Activated CD4-positive, alpha-beta memory T cell treated with anti-CD3 and anti-CD28 coated beads for 36 hours (primary cell): ENCODE results near the gene PPP1R13B. TPM values are rescaled to one million over a fixed set of nuclear protein-coding genes. Genes with fewer than 3 reads are reported as not detected.

Experiments
- CTCF ChIA-PET: fragments of 350-600 bp; sonication (Branson Sonifier 250); formaldehyde crosslinking; loops from one replicate; lab custom pipeline; 2021; ENCODE audit warnings: antibody characterized with exemption, inconsistent platforms; lab: Charles Lee
- POLR2A ChIA-PET: fragments of 350-600 bp; sonication (Branson Sonifier 250); formaldehyde crosslinking; loops from one replicate; lab custom pipeline; 2021; ENCODE audit warnings: antibody characterized with exemption; lab: Charles Lee
- DNase-seq: peaks from one replicate; pipeline ENCODE4 v3.0.0-alpha.2; 2020
- H3K27ac Mint-ChIP-seq: one replicate; pipeline ENCODE4 v1.8.0; 2021; ENCODE audit warnings: mixed read lengths
- H3K27me3 Mint-ChIP-seq: one replicate; pipeline ENCODE4 v1.8.0; 2021; ENCODE audit warnings: mixed read lengths
- H3K36me3 Mint-ChIP-seq: one replicate; pipeline ENCODE4 v1.8.0; 2021; ENCODE audit warnings: mixed read lengths
- H3K4me1 Mint-ChIP-seq: one replicate; pipeline ENCODE4 v1.8.0; 2021; ENCODE audit warnings: low read depth, mixed read lengths
- H3K4me3 Mint-ChIP-seq: one replicate; pipeline ENCODE4 v1.8.0; 2021; ENCODE audit warnings: mild to moderate bottlenecking, mixed read lengths
- H3K9me3 Mint-ChIP-seq: one replicate; pipeline ENCODE4 v1.8.0; 2021; ENCODE audit warnings: mixed read lengths
- intact Hi-C: fragments of 100-400 bp; cut with micrococcal nuclease; formaldehyde crosslinking; loops from one replicate; pipeline ENCODE4 v1.15.1; 2023
- total RNA-seq, 2 experiments: library from RNA; stranded (reverse); gene quantifications; one replicate each; pipeline ENCODE4 v1.2.3, GENCODE V29; 2021

PPP1R13B gene
- total RNA-seq, 2 experiments from 2014 or later = 13.5 to 14.8 TPM

DNA sequence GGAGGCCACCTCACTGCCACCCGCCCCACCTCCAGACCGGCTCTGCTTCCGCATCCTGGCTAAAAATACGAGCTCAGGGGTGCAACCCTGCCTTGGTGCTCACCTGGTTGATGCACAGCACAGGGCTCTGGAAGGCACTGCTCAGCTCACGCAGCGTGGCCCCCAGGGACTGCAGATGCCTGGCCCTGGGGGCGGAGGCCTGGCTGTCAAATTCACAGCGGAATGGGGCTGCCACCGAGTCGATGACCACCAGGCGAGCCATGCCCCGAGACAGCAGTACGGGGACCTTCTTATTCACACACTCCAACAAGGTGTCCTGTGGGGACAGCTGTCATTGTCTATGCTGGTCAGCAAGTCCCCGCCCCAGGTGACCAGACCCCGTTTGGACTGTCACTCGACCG, 148.1 kb downstream of the PPP1R13B start:
- Mint-ChIP-seq H3K27ac (peak overlapping the region; percentile 9), H3K36me3 (peaks cover 21% of the 10 kb centered on the region), H3K4me1 (peaks cover 6% of the 10 kb centered on the region), H3K4me3 (no peak overlapping the region), H3K9me3 (no peaks in the 10 kb centered on the region), H3K27me3 (no peaks in the 10 kb centered on the region)
- POLR2A ChIA-PET = interaction anchor here (0.8 to 1.2 kb wide), 2 partner anchors 14 to 34 kb away, joined by 3 read pairs; no protein-coding TSS in a partner anchor
- intact Hi-C loops = no loop called here
- DNase-seq = no peak
- CTCF ChIA-PET = no interaction called here

DNA sequence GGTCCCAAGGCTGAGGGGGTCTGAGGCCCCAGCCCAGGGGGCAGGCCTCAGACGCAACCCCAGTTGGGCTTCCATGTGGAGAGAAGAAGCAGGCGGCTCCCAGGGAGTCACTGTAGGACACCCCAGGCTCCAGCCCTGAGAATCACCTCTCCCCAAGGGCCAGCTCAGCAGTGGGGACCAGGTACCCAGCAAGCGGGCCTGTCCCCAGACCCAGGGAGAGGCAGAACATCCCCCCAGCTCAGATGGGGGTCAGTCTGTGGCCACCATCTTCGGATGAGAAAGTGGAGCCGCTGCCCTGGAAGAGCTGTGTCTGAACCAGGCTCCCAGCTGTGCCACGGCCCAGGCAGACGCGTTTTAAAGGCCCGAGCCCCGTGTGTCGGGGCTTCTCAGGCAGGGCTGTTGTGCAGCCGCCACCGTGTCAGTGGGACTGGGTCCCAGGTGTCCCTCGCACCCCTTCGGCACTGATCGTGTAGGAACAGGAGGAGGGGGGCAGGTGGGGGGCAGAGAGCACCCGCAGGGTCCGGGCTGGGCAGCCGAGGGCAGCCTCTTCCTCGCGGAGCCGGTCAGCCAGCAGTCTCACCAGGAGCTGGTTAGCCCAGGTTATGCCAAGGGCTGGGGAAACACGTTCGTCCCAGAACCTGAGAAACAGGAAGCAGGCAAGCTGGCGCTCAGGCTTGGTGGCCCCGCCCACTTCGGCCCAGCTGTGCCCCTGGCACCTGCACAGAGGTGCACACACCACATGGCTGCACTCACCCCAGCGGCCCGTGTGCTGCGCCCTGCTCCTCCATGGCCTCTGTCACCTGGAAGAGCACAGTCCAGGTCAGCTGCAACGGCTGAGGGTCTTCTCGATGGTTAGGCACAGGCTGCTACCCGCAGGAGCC, 148.8 kb downstream of the PPP1R13B start:
- intact Hi-C loops = no loop called here
- H3K9me3 Mint-ChIP-seq = no peaks in the 10 kb centered on the region
- H3K27ac Mint-ChIP-seq = peak overlapping the region; percentile 8
- no peaks in the 10 kb centered on the region for H3K27me3 Mint-ChIP-seq
- ChIA-PET CTCF (no interaction called here), POLR2A (interaction anchor here (0.8 to 1.2 kb wide), 2 partner anchors 15 to 34 kb away, joined by 3 read pairs; no protein-coding TSS in a partner anchor)
- peaks cover 5% of the 10 kb centered on the region for H3K4me1 Mint-ChIP-seq
- DNase-seq = no peak
- H3K4me3 Mint-ChIP-seq = no peak overlapping the region
- peaks cover 22% of the 10 kb centered on the region for H3K36me3 Mint-ChIP-seq

DNA sequence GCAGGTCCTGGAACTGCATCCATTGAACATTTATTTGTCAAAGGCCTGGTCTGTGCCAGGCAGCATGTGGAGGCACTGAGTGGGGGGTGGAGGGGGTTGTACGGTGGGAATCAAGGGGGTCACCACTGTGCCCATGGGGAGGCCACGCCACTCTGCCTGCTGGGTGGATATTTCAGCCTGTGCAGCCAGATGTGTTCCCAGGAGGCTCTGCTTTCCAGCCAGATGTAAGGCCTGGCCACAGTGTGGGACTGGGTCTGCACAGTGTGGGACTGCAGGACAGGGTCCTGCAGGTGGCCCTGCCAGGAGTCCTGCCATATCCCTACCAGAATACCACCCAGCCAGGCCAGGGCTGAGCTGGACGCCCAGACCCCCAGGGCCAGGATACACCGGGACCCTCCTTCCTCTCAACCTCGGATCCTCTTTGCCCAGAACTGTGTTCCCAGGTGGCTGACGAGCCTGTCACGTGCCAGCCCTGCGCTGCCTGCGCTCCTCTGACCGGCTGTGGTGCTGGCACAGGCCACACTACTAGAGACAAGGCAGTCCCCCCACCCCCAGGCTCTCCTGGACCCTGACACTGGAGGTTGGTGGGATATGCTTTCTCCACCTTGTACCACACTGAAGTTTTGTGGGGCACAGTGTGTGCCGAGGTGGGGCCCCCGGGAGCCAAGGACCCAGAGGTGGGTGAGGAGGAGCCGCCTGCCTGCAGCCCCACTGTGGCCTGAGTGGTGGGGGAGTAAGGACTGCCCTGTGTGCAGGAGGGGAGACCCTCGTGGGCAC, 149.6 kb downstream of the PPP1R13B start:
- CTCF ChIA-PET = no interaction called here
- peaks cover 5% of the 10 kb centered on the region for H3K4me1 Mint-ChIP-seq
- POLR2A ChIA-PET = interaction anchor here (1.2 kb wide), 1 partner anchor 16 kb away, joined by 3 read pairs; no protein-coding TSS in a partner anchor
- peaks cover 18% of the 10 kb centered on the region for H3K36me3 Mint-ChIP-seq
- no peaks in the 10 kb centered on the region for H3K27me3 Mint-ChIP-seq
- peak overlapping the region; percentile 40 for H3K27ac Mint-ChIP-seq
- no peaks in the 10 kb centered on the region for H3K9me3 Mint-ChIP-seq
- no peak for DNase-seq
- intact Hi-C loops = no loop called here
- H3K4me3 Mint-ChIP-seq = no peak overlapping the region

DNA sequence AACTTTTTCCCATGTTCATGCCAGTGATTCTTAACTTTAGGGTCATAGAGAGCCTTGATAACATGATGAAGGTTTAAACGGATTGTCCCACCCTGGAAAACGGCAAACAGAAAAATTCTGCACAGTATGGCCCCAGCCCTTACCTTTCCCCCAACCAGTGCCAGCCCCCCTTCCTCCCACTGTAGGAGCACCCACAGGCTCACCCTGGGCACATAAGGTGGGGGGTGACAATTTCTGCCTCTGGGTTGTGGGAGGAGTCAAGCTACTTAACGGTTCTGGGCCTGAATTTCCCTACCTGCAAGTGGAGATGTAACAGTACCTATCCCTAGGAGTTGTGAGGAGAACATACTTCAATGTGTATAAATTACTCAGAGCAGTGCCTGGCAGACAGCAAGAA, 150.2 kb downstream of the PPP1R13B start:
- CTCF ChIA-PET = no interaction called here
- H3K27ac Mint-ChIP-seq = peak overlapping the region; percentile 40

DNA sequence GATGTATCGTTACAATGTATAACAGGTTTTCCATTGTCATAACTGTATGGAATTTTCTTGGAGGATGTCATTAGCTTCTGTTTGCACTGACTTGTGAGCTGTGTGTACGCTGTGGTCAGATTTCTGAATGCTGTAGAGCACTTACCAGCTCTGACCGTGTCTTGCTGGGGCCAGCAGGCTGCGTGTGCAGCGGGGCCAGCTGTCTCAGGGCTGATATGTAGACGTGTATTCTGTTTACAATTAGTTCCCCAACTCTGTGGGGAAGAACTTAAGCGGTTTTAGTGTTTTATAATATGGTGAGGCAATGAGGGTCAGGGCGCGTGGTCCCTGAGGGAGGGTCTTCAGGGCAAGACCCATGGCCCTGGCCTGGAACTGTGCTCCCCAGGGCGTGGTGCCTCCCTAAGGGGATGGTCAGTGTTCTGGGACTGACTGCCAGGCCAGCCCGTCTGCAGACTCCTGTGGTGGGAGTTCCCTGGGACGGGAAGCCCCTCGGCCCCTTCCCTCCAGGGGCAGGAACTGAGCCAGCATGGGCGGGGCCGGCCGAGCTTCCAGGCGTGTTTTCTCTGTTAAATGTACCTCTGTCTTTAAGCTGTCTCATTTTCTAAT, 150.8 kb downstream of the PPP1R13B start:
- H3K27me3 Mint-ChIP-seq = no peaks in the 10 kb centered on the region
- H3K4me1 Mint-ChIP-seq = peaks cover 5% of the 10 kb centered on the region
- H3K36me3 Mint-ChIP-seq = peaks cover 12% of the 10 kb centered on the region
- no peak for DNase-seq
- H3K27ac Mint-ChIP-seq = no peak overlapping the region
- H3K9me3 Mint-ChIP-seq = no peaks in the 10 kb centered on the region
- ChIA-PET POLR2A (no interaction called here), CTCF (interaction anchor here (0.9 kb wide), 1 partner anchor 26 kb away, joined by 3 read pairs; no protein-coding TSS in a partner anchor)
- intact Hi-C loops = no loop called here
- H3K4me3 Mint-ChIP-seq = no peak overlapping the region

More for the DNA sequence above, 150.2 kb downstream of the PPP1R13B start:
- H3K4me1 Mint-ChIP-seq = peaks cover 5% of the 10 kb centered on the region
- H3K36me3 Mint-ChIP-seq = peaks cover 16% of the 10 kb centered on the region
- H3K4me3 Mint-ChIP-seq = no peak overlapping the region
- POLR2A ChIA-PET = no interaction called here
- intact Hi-C loops = no loop called here
- H3K27me3 Mint-ChIP-seq = no peaks in the 10 kb centered on the region
- H3K9me3 Mint-ChIP-seq = no peaks in the 10 kb centered on the region
- DNase-seq = no peak

DNA sequence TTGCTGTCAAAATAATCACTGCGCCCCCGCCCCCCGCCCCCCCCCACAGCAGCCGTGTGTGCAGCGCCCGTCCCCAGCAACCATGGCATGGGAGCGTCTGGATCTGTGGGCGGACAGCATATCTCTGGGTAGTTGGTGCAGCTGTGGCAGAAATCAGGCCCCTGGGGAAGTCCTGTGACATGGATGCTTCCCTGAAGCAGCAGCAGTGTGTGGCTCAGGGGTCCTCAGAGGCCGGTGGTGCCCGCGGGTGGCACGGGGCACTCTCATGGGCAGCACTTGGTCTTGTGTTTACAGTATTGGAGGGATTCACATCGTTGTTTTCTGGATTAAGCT, 151.3 kb downstream of the PPP1R13B start:
- DNase-seq = no peak
- ChIA-PET POLR2A (no interaction called here), CTCF (interaction anchor here (0.9 kb wide), 1 partner anchor 26 kb away, joined by 3 read pairs; no protein-coding TSS in a partner anchor)
- Mint-ChIP-seq H3K4me3 (no peak overlapping the region), H3K4me1 (peaks cover 5% of the 10 kb centered on the region), H3K9me3 (no peaks in the 10 kb centered on the region), H3K27ac (no peak overlapping the region), H3K27me3 (no peaks in the 10 kb centered on the region), H3K36me3 (peaks cover 12% of the 10 kb centered on the region)
- intact Hi-C loops = no loop called here

DNA sequence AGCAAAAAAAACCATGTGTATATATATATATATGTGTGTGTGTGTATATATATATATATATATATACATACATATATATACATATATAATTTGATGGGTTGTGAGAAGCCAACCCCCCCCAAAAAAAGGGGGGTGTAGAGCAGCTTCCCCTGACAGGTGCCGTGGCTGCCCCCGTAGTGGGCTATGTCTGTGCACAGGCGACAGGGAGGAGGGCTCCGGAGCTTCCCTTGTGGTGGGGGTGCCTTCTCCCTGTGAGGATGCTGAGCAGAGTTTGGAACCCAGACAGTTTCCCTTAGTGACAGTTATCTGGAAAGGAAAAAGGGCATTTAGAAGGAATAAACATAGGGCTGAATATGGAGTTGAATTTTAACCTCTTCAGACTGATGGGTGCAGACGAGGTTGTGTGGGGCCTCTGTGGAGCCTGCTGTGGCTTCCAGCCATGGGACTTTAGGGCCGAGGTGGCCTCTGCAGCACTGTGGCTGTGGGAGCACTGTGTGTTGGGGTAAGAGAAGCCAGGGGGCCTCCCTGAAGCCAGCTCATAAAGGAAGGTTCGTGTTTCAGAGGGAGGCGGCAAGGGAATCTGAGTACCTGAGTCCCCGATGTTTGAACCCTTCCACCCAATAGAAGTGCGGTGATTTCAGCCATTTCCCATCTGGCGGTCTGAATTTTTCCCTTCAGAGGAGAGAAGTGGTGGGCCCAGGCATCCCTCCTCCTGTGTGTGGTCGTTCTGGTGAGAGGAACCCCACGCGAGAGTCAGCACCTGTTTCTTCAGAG, 151.9 kb downstream of the PPP1R13B start:
- no peak for DNase-seq
- POLR2A ChIA-PET = no interaction called here
- intact Hi-C loops = no loop called here
- Mint-ChIP-seq H3K36me3 (peaks cover 12% of the 10 kb centered on the region), H3K4me1 (peaks cover 5% of the 10 kb centered on the region), H3K9me3 (no peaks in the 10 kb centered on the region), H3K4me3 (no peak overlapping the region), H3K27me3 (no peaks in the 10 kb centered on the region), H3K27ac (no peak overlapping the region)
- CTCF ChIA-PET = interaction anchor here (0.9 kb wide), 1 partner anchor 27 kb away, joined by 3 read pairs; no protein-coding TSS in a partner anchor

DNA sequence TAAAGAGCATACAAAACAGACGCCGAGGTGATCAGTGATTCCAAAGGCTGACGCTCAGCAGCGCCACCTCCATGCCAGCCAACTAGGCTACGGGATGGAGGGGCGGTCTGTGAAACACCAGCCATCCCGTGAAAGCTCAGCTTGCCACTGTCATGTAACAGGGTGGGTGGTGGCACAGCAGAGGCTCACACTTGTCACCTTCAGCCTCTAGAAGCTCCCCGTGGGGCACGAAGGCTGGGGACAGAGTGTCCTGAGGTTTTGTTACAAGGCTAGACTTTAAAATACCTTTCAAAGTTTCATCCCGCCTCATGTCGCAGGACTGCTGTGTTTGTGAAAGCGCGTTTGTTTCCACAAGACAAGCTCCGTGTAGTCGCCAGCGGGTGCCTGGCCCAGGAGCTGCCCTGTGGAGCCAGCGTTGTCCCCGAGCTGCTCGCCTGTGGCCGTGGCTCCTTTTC, 152.8 kb downstream of the PPP1R13B start:
- peaks cover 12% of the 10 kb centered on the region for H3K36me3 Mint-ChIP-seq
- ChIA-PET POLR2A (no interaction called here), CTCF (no interaction called here)

DNA sequence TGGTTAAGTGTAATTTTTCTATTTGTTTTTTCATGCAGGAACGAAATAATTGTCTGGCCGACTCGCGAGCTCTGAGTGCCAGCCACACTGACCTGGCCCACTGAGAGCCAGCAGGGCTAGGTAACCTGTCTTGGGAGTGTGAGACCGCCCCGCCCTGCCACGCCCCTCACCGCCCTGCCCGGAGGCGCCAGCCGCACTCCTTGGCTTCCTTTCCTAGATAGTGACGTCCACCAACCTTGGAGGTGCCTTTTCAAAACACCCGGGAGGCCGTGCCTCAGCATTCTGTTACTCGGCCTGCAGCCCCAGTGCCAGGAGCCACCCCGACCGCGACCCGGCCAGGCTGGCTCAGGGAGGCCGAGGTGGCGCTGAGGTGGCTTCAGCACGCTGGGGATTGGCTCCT, 153.9 kb downstream of the PPP1R13B start:
- ChIA-PET CTCF (no interaction called here), POLR2A (no interaction called here)
- Mint-ChIP-seq H3K36me3 (peaks cover 12% of the 10 kb centered on the region), H3K9me3 (no peaks in the 10 kb centered on the region), H3K4me1 (peaks cover 5% of the 10 kb centered on the region), H3K4me3 (no peak overlapping the region), H3K27me3 (no peaks in the 10 kb centered on the region), H3K27ac (no peak overlapping the region)
- intact Hi-C loops = no loop called here
- DNase-seq = no peak

More for the DNA sequence above, 152.8 kb downstream of the PPP1R13B start:
- no peak for DNase-seq
- Mint-ChIP-seq H3K27ac (no peak overlapping the region), H3K27me3 (no peaks in the 10 kb centered on the region), H3K4me3 (no peak overlapping the region), H3K4me1 (peaks cover 5% of the 10 kb centered on the region), H3K9me3 (no peaks in the 10 kb centered on the region)
- intact Hi-C loops = no loop called here

DNA sequence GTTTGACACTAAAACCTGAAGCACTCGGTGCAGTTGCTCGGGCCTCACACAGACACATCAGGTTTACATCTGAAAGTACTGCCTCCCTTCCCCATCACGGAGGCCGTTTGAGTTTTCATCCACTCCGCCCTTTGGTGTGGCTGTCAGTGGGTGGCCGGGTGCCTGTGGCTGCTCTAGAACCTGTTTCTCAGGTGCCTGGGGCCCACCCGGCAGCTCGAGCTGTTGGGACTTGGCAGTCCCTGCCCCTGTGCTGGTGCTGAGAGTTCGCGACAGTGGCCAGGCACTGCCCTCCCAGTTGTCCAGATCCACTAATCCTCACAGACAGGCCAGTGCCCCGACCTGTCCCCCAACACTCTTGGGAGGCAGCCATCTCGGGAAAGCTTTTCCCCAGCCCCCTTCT, 154.5 kb downstream of the PPP1R13B start:
- POLR2A ChIA-PET = no interaction called here
- Mint-ChIP-seq H3K36me3 (peaks cover 14% of the 10 kb centered on the region), H3K27me3 (no peaks in the 10 kb centered on the region), H3K9me3 (no peaks in the 10 kb centered on the region), H3K4me1 (peaks cover 5% of the 10 kb centered on the region), H3K4me3 (no peak overlapping the region), H3K27ac (no peak overlapping the region)
- CTCF ChIA-PET = no interaction called here
- DNase-seq = no peak
- intact Hi-C loops = no loop called here

DNA sequence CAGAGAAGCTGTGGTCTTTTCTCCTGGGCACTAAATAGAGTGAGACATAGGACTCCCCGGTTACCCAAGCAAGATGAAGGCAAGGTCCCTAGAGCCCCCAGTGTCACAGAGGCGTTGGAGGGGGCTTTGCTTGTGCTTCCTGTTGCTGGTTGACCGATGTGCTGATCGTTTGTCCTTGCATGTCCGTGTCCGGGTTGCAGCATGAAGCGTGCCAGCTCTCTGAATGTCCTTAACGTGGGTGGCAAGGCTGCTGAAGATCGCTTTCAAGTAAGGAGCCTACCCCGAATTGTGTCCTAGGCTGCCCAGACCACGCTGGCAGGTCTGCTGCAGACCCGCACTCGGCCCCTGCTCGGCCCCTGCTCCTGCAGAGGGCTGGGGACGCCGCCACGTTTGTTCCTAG, 155.2 kb downstream of the PPP1R13B start:
- Mint-ChIP-seq H3K27ac (no peak overlapping the region), H3K9me3 (no peaks in the 10 kb centered on the region), H3K4me1 (peaks cover 1% of the 10 kb centered on the region), H3K36me3 (peaks cover 14% of the 10 kb centered on the region), H3K4me3 (no peak overlapping the region), H3K27me3 (no peaks in the 10 kb centered on the region)
- no peak for DNase-seq
- CTCF ChIA-PET = no interaction called here
- intact Hi-C loops = no loop called here
- POLR2A ChIA-PET = no interaction called here
